WTC11 (cell line): ENCODE measurements around the gene MAPK8IP2. TPM values are rescaled to one million over a fixed set of nuclear protein-coding genes. Genes with fewer than 3 reads are reported as not detected.

Experiments
- ATAC-seq: fragments of 200-7000 bp; cut with Tn5 transposase; 2 replicates; pipeline ENCODE4 v1.10.0; 2021; ENCODE audit warnings: mild to moderate bottlenecking, moderate library complexity
- CTCF ChIA-PET: fragments of 300-600 bp; sonication (Branson Sonifier 250); formaldehyde crosslinking; loops from one replicate; lab custom pipeline; 2021; ENCODE audit warnings: antibody characterized with exemption; lab: Charles Lee
- POLR2A ChIA-PET: fragments of 350-600 bp; sonication (Branson Sonifier 250); formaldehyde crosslinking; loops from one replicate; lab custom pipeline; 2021; ENCODE audit warnings: antibody characterized with exemption; lab: Charles Lee
- DNase-seq: peaks from one replicate; pipeline ENCODE4 v3.0.0; 2021; ENCODE audit warnings: low spot score
- H3K27ac Mint-ChIP-seq: 2 replicates; pipeline ENCODE4 v1.8.0; 2021; ENCODE audit warnings: mixed read lengths
- H3K27me3 Mint-ChIP-seq: 2 replicates; pipeline ENCODE4 v1.8.0; 2021; ENCODE audit warnings: low read depth, mild to moderate bottlenecking, moderate library complexity, mixed read lengths
- H3K36me3 Mint-ChIP-seq: 2 replicates; pipeline ENCODE4 v1.8.0; 2021; ENCODE audit warnings: mixed read lengths
- H3K4me1 Mint-ChIP-seq: 2 replicates; pipeline ENCODE4 v1.8.0; 2022; ENCODE audit warnings: mixed read lengths
- H3K4me3 Mint-ChIP-seq: 2 replicates; pipeline ENCODE4 v1.8.0; 2021; ENCODE audit warnings: mild to moderate bottlenecking, moderate library complexity, mixed read lengths
- H3K9me3 Mint-ChIP-seq: 2 replicates; pipeline ENCODE4 v1.8.0; 2021; ENCODE audit warnings: mixed read lengths
- ATF2 ChIP-seq: sonication (generic); formaldehyde crosslinking; IDR thresholded peaks from 2 replicates; pipeline ENCODE4 v1.8.1; 2022; ENCODE audit warnings: low read depth, missing genetic modification reagents, borderline replicate concordance
- ETV6 ChIP-seq: sonication (generic); formaldehyde crosslinking; IDR thresholded peaks from 2 replicates; pipeline ENCODE4 v1.8.1; 2022; ENCODE audit warnings: mild to moderate bottlenecking, missing genetic modification reagents
- RELA ChIP-seq: sonication (generic); formaldehyde crosslinking; IDR thresholded peaks from 2 replicates; pipeline ENCODE4 v1.8.1; 2022; ENCODE audit warnings: missing genetic modification reagents, mild to moderate bottlenecking, borderline replicate concordance
- TCF7 ChIP-seq: sonication (generic); formaldehyde crosslinking; IDR thresholded peaks from 2 replicates; pipeline ENCODE4 v1.8.0; 2022; ENCODE audit warnings: mild to moderate bottlenecking, low read depth, missing genetic modification reagents, moderate library complexity
- TP53 ChIP-seq: sonication (generic); formaldehyde crosslinking; IDR thresholded peaks from 2 replicates; pipeline ENCODE4 v1.8.1; 2023; ENCODE audit warnings: mild to moderate bottlenecking, missing genetic modification reagents
- ZBTB21 ChIP-seq: sonication (generic); formaldehyde crosslinking; IDR thresholded peaks from 2 replicates; pipeline ENCODE4 v1.8.1; 2023; ENCODE audit warnings: mild to moderate bottlenecking, missing genetic modification reagents, borderline replicate concordance
- ZNF416 ChIP-seq: fragments of 250-450 bp; sonication (Bioruptor Pico); IDR thresholded peaks from 2 replicates; pipeline ENCODE4 v1.9.0; 2021; ENCODE audit warnings: mild to moderate bottlenecking, inconsistent platforms
- total RNA-seq: library from RNA; stranded (reverse); gene quantifications from 3 replicates; pipeline ENCODE4 v1.2.3, GENCODE V29; 2021
- TF ChIP-seq, protein P1 (sequence below): sonication (generic); formaldehyde crosslinking; IDR thresholded peaks from 2 replicates; pipeline ENCODE4 v1.8.1; 2023; ENCODE audit warnings: mild to moderate bottlenecking, missing genetic modification reagents
- TF ChIP-seq, protein P2 (sequence below): sonication (generic); formaldehyde crosslinking; IDR thresholded peaks from 2 replicates; pipeline ENCODE4 v1.8.0; 2022; ENCODE audit warnings: missing genetic modification reagents
- TF ChIP-seq, protein P3 (sequence below): fragments of 250-450 bp; sonication (Bioruptor Pico); IDR thresholded peaks from 2 replicates; pipeline ENCODE4 v1.9.0; 2021; ENCODE audit warnings: mild to moderate bottlenecking, borderline replicate concordance
- TF ChIP-seq, protein P4 (sequence below): fragments of 250-450 bp; sonication (Bioruptor Pico); IDR thresholded peaks from 2 replicates; pipeline ENCODE4 v1.9.0; 2021; ENCODE audit warnings: mild to moderate bottlenecking

Gene MAPK8IP2
- total RNA-seq, 1 experiment from 2014 or later, result 4.9 TPM

- H3K36me3 Mint-ChIP-seq, result peaks cover 10% of the 10 kb centered on the region
- H3K9me3 Mint-ChIP-seq, result peaks cover 32% of the 10 kb centered on the region
- DNase-seq, result no peak
- peaks cover 90% of the 10 kb centered on the region for H3K27me3 Mint-ChIP-seq
- TF ChIP-seq, protein P1, sequence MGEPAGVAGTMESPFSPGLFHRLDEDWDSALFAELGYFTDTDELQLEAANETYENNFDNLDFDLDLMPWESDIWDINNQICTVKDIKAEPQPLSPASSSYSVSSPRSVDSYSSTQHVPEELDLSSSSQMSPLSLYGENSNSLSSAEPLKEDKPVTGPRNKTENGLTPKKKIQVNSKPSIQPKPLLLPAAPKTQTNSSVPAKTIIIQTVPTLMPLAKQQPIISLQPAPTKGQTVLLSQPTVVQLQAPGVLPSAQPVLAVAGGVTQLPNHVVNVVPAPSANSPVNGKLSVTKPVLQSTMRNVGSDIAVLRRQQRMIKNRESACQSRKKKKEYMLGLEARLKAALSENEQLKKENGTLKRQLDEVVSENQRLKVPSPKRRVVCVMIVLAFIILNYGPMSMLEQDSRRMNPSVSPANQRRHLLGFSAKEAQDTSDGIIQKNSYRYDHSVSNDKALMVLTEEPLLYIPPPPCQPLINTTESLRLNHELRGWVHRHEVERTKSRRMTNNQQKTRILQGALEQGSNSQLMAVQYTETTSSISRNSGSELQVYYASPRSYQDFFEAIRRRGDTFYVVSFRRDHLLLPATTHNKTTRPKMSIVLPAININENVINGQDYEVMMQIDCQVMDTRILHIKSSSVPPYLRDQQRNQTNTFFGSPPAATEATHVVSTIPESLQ (CRISPR knock-in tag), result no peak
- TF ChIP-seq, protein P2, sequence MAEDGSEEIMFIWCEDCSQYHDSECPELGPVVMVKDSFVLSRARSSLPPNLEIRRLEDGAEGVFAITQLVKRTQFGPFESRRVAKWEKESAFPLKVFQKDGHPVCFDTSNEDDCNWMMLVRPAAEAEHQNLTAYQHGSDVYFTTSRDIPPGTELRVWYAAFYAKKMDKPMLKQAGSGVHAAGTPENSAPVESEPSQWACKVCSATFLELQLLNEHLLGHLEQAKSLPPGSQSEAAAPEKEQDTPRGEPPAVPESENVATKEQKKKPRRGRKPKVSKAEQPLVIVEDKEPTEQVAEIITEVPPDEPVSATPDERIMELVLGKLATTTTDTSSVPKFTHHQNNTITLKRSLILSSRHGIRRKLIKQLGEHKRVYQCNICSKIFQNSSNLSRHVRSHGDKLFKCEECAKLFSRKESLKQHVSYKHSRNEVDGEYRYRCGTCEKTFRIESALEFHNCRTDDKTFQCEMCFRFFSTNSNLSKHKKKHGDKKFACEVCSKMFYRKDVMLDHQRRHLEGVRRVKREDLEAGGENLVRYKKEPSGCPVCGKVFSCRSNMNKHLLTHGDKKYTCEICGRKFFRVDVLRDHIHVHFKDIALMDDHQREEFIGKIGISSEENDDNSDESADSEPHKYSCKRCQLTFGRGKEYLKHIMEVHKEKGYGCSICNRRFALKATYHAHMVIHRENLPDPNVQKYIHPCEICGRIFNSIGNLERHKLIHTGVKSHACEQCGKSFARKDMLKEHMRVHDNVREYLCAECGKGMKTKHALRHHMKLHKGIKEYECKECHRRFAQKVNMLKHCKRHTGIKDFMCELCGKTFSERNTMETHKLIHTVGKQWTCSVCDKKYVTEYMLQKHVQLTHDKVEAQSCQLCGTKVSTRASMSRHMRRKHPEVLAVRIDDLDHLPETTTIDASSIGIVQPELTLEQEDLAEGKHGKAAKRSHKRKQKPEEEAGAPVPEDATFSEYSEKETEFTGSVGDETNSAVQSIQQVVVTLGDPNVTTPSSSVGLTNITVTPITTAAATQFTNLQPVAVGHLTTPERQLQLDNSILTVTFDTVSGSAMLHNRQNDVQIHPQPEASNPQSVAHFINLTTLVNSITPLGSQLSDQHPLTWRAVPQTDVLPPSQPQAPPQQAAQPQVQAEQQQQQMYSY (CRISPR knock-in tag), result no peak
- TF ChIP-seq TP53 (CRISPR knock-in tag), result no peak
- TF ChIP-seq ZBTB21 (CRISPR knock-in tag), result no peak
- TF ChIP-seq RELA (CRISPR knock-in tag), result no peak
- TF ChIP-seq, protein P3, sequence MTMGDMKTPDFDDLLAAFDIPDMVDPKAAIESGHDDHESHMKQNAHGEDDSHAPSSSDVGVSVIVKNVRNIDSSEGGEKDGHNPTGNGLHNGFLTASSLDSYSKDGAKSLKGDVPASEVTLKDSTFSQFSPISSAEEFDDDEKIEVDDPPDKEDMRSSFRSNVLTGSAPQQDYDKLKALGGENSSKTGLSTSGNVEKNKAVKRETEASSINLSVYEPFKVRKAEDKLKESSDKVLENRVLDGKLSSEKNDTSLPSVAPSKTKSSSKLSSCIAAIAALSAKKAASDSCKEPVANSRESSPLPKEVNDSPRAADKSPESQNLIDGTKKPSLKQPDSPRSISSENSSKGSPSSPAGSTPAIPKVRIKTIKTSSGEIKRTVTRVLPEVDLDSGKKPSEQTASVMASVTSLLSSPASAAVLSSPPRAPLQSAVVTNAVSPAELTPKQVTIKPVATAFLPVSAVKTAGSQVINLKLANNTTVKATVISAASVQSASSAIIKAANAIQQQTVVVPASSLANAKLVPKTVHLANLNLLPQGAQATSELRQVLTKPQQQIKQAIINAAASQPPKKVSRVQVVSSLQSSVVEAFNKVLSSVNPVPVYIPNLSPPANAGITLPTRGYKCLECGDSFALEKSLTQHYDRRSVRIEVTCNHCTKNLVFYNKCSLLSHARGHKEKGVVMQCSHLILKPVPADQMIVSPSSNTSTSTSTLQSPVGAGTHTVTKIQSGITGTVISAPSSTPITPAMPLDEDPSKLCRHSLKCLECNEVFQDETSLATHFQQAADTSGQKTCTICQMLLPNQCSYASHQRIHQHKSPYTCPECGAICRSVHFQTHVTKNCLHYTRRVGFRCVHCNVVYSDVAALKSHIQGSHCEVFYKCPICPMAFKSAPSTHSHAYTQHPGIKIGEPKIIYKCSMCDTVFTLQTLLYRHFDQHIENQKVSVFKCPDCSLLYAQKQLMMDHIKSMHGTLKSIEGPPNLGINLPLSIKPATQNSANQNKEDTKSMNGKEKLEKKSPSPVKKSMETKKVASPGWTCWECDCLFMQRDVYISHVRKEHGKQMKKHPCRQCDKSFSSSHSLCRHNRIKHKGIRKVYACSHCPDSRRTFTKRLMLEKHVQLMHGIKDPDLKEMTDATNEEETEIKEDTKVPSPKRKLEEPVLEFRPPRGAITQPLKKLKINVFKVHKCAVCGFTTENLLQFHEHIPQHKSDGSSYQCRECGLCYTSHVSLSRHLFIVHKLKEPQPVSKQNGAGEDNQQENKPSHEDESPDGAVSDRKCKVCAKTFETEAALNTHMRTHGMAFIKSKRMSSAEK (CRISPR knock-in tag), result no peak
- TF ChIP-seq ATF2 (CRISPR knock-in tag), result no peak
- TF ChIP-seq ETV6 (CRISPR knock-in tag), result no peak
- TF ChIP-seq TCF7, result no peak
- no peak for TF ChIP-seq ZNF416 (CRISPR knock-in tag)
- TF ChIP-seq, protein P4, sequence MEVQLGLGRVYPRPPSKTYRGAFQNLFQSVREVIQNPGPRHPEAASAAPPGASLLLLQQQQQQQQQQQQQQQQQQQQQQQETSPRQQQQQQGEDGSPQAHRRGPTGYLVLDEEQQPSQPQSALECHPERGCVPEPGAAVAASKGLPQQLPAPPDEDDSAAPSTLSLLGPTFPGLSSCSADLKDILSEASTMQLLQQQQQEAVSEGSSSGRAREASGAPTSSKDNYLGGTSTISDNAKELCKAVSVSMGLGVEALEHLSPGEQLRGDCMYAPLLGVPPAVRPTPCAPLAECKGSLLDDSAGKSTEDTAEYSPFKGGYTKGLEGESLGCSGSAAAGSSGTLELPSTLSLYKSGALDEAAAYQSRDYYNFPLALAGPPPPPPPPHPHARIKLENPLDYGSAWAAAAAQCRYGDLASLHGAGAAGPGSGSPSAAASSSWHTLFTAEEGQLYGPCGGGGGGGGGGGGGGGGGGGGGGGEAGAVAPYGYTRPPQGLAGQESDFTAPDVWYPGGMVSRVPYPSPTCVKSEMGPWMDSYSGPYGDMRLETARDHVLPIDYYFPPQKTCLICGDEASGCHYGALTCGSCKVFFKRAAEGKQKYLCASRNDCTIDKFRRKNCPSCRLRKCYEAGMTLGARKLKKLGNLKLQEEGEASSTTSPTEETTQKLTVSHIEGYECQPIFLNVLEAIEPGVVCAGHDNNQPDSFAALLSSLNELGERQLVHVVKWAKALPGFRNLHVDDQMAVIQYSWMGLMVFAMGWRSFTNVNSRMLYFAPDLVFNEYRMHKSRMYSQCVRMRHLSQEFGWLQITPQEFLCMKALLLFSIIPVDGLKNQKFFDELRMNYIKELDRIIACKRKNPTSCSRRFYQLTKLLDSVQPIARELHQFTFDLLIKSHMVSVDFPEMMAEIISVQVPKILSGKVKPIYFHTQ (CRISPR knock-in tag), result no peak
- TF ChIP-seq, all 79 proteins: peak for 0
- H3K4me3 Mint-ChIP-seq, result no peak overlapping the region
- CTCF ChIA-PET, result interaction anchor here (1.4 to 1.5 kb wide), 2 partner anchors 15 to 118 kb away, joined by 4 to 5 read pairs; no protein-coding TSS in a partner anchor
- no peaks in the 10 kb centered on the region for H3K4me1 Mint-ChIP-seq
- ATAC-seq, result no peak
- H3K27ac Mint-ChIP-seq, result no peak overlapping the region
- POLR2A ChIA-PET, result no interaction called here
These were observed 55.8 kb downstream of the MAPK8IP2 start for GRCh38 chr22:50656122-50657070.
